Smooth muscle cell (in vitro differentiated cells): ENCODE results near the gene RNF4. TPM values are rescaled to one million over a fixed set of nuclear protein-coding genes. Genes with fewer than 3 reads are reported as not detected.

Experiments used
- DNase-seq: peaks from one replicate; lab custom pipeline; 2025; ENCODE audit not compliant: unreplicated experiment; lab: John Stamatoyannopoulos, UW
- H2AFZ ChIP-seq: fragments of 200-600 bp; sonication (generic); 2 replicates; pipeline ENCODE4 v1.6.0; 2016; ENCODE audit warnings: antibody characterized with exemption, low read depth, mild to moderate bottlenecking
- H3F3A ChIP-seq: fragments of 200-600 bp; sonication (generic); 2 replicates; pipeline ENCODE4 v1.6.0; 2017; ENCODE audit warnings: antibody characterized with exemption, low read depth
- H3K27ac ChIP-seq: fragments of 200-600 bp; sonication (generic); 2 replicates; pipeline ENCODE4 v1.5.1; 2016; ENCODE audit warnings: low read depth, mild to moderate bottlenecking
- H3K27me3 ChIP-seq: fragments of 200-600 bp; sonication (generic); 2 replicates; pipeline ENCODE4 v1.6.1; 2016; ENCODE audit warnings: low read depth, mild to moderate bottlenecking
- H3K36me3 ChIP-seq: fragments of 200-600 bp; sonication (generic); 2 replicates; pipeline ENCODE4 v1.5.1; 2016; ENCODE audit warnings: low read depth
- H3K4me1 ChIP-seq: fragments of 200-600 bp; sonication (generic); 2 replicates; pipeline ENCODE4 v1.5.1; 2016; ENCODE audit warnings: low read depth
- H3K4me2 ChIP-seq: fragments of 200-600 bp; sonication (generic); 2 replicates; pipeline ENCODE4 v1.6.0; 2016; ENCODE audit warnings: mild to moderate bottlenecking
- H3K4me3 ChIP-seq: fragments of 200-600 bp; sonication (generic); 2 replicates; pipeline ENCODE4 v1.5.1; 2016; ENCODE audit warnings: mild to moderate bottlenecking
- H3K79me2 ChIP-seq: fragments of 200-600 bp; sonication (generic); 2 replicates; pipeline ENCODE4 v1.6.0; 2016; ENCODE audit warnings: low read depth, mild to moderate bottlenecking
- H3K9ac ChIP-seq: fragments of 200-600 bp; sonication (generic); 2 replicates; pipeline ENCODE4 v1.6.0; 2016; ENCODE audit warnings: low read depth
- H3K9me3 ChIP-seq: fragments of 200-600 bp; sonication (generic); replicated peaks from 2 replicates; pipeline ENCODE4 v1.5.1; 2016; ENCODE audit warnings: low read depth
- H4K20me1 ChIP-seq: fragments of 200-600 bp; sonication (generic); 2 replicates; pipeline ENCODE4 v1.6.0; 2016; ENCODE audit warnings: low read depth
- WGBS: methylation state at CpG from one replicate; pipeline ENCODE4 v1.1.7; 2016; ENCODE audit warnings: low lambda C conversion rate; 5-methylcytosine and 5-hydroxymethylcytosine counted together
- polyA plus RNA-seq: library from polyadenylated mRNA; unstranded; fragments of >200 nt; fragmentation: Nextera tagmentation; extraction: Ambion mirVana; gene quantifications from 2 replicates; pipeline ENCODE4 v1.2.1, GENCODE V29; 2016
- total RNA-seq: library from RNA; depleted of rRNA; stranded (reverse); fragments of >200 nt; gene quantifications from 2 replicates; pipeline ENCODE4 v1.2.3, GENCODE V29; 2014
- TF ChIP-seq, protein P1 (sequence below): fragments of 200-600 bp; sonication (generic); IDR thresholded peaks from 2 replicates; pipeline ENCODE4 v1.5.1; 2017; ENCODE audit warnings: borderline replicate concordance, mild to moderate bottlenecking, antibody characterized with exemption; ENCODE audit not compliant: insufficient read depth, poor library complexity, severe bottlenecking

The RNF4 gene
- total and polyA plus RNA-seq, 2 experiments from 2014 or later: 47.3 to 47.8 TPM

DNA sequence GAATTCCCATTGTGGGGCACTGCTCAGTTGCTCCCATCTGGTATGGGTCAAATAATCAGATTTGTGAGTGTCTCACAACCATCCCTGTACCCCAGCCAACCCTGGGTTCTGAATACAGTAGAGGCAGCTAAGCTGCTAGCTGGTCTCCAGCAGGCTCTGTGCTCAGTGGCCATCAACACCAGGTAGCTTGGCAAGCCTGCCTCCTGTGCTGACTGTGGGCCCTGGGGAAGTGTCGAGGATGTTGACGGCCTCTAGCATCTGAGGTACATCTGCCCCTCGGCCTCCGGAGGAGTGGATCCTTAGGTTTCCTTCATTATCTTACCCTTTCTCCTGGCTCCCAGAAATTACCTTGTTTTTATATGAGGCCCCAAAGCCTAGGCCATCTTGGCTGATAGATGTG is 13.3 kb downstream of the RNF4 start:
- Histone ChIP-seq H2AFZ (no peak overlapping the region), H3F3A (no peaks in the 10 kb centered on the region), H3K4me2 (peak overlapping the region; percentile 44), H3K36me3 (no peaks in the 10 kb centered on the region), H3K27me3 (no peaks in the 10 kb centered on the region), H3K27ac (no peak overlapping the region), H3K4me1 (peaks cover 25% of the 10 kb centered on the region), H3K9ac (peak overlapping the region; percentile 22), H4K20me1 (peaks cover 100% of the 10 kb centered on the region), H3K4me3 (no peak overlapping the region), H3K9me3 (no peaks in the 10 kb centered on the region), H3K79me2 (peaks cover 100% of the 10 kb centered on the region)
- no peak for DNase-seq
- 94% methylated on average over 4 of the region's 4 CpGs for WGBS
- TF ChIP-seq, protein P1, sequence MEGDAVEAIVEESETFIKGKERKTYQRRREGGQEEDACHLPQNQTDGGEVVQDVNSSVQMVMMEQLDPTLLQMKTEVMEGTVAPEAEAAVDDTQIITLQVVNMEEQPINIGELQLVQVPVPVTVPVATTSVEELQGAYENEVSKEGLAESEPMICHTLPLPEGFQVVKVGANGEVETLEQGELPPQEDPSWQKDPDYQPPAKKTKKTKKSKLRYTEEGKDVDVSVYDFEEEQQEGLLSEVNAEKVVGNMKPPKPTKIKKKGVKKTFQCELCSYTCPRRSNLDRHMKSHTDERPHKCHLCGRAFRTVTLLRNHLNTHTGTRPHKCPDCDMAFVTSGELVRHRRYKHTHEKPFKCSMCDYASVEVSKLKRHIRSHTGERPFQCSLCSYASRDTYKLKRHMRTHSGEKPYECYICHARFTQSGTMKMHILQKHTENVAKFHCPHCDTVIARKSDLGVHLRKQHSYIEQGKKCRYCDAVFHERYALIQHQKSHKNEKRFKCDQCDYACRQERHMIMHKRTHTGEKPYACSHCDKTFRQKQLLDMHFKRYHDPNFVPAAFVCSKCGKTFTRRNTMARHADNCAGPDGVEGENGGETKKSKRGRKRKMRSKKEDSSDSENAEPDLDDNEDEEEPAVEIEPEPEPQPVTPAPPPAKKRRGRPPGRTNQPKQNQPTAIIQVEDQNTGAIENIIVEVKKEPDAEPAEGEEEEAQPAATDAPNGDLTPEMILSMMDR: no peak

DNA sequence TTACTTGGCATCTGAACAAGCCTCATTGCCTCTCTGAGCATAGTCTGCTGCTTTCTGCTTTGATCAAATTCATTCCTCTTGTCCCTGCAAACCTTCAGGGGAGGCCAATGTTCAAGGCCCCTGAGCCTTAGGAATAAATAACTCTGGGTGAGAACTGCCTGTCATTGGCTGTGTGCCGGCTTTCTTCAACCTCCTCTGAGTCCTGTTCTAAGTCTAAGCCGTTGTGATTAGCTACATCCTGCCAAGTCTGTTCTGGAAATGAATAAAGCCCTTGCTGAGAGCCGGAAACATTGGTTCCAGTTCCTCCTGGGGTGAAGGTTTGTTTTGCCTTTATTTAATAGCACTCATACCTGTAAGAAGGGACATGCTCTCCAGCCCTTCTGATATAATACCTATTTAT is 13.8 kb downstream of the RNF4 start:
- no peak overlapping the region for H3K9ac ChIP-seq
- H3F3A ChIP-seq: no peaks in the 10 kb centered on the region
- peaks cover 25% of the 10 kb centered on the region for H3K4me1 ChIP-seq
- no peaks in the 10 kb centered on the region for H3K9me3 ChIP-seq
- H3K79me2 ChIP-seq: peaks cover 100% of the 10 kb centered on the region
- DNase-seq: no peak
- no peak overlapping the region for H3K4me3 ChIP-seq
- 42% methylated on average over 3 of the region's 3 CpGs for whole genome bisulfite sequencing
- H2AFZ ChIP-seq: no peak overlapping the region
- no peak overlapping the region for H3K27ac ChIP-seq
- H3K4me2 ChIP-seq: peak overlapping the region; percentile 44
- TF ChIP-seq, protein P1: no peak
- H4K20me1 ChIP-seq: peaks cover 100% of the 10 kb centered on the region
- no peaks in the 10 kb centered on the region for H3K27me3 ChIP-seq
- no peaks in the 10 kb centered on the region for H3K36me3 ChIP-seq

DNA sequence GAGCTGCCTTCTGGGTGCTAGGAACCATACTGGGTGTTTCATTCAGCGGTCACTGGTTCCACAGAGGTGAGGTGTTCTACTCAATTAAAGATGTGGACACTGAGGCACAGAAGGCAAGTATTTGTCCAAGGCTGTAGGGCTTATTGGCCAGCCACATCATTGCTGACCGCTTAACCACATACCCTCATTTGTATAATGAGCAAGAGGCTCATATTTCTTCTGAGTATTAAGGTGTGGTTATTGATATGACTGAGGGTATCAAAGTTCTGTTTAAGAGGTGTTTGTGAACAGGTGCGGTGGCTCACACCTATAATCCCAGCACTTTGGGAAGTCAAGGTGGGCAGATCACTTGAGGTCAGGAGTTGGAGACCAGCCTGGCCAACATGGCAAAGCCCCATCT is 14.3 kb downstream of the RNF4 start:
- H3K36me3 ChIP-seq: no peaks in the 10 kb centered on the region
- TF ChIP-seq, protein P1: no peak
- no peak overlapping the region for H3K4me3 ChIP-seq
- H3K9me3 ChIP-seq: no peaks in the 10 kb centered on the region
- peaks cover 25% of the 10 kb centered on the region for H3K4me1 ChIP-seq
- peaks cover 100% of the 10 kb centered on the region for H4K20me1 ChIP-seq
- no peak overlapping the region for H2AFZ ChIP-seq
- no peak overlapping the region for H3K4me2 ChIP-seq
- H3K27ac ChIP-seq: no peak overlapping the region
- H3K9ac ChIP-seq: no peak overlapping the region
- H3F3A ChIP-seq: no peaks in the 10 kb centered on the region
- DNase-seq: no peak
- H3K27me3 ChIP-seq: no peaks in the 10 kb centered on the region
- H3K79me2 ChIP-seq: peaks cover 100% of the 10 kb centered on the region
- 98% methylated on average over 3 of the region's 3 CpGs for WGBS

DNA sequence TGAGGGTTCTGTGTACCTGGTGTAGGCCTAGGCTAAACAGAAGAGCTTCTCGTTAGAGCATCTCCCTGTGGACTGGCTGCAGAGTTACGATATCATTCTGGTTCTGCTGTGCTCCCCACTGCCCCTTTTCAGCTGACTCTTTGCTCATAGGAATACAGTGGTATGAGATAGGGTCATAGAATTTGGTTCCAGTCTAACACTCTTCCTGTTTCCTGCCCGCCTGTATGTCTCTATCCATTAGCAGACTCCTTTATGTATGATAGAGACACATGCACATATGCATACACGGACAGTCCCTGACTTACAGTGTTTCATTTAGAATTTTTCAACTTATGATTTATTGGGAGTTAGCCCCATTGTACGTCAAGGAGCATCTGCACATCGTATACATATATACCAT is 15.3 kb downstream of the RNF4 start:
- peaks cover 100% of the 10 kb centered on the region for H4K20me1 ChIP-seq
- H3K9ac ChIP-seq: no peak overlapping the region
- WGBS: 91% methylated on average over 6 of the region's 6 CpGs
- H2AFZ ChIP-seq: no peak overlapping the region
- H3K9me3 ChIP-seq: no peaks in the 10 kb centered on the region
- H3K79me2 ChIP-seq: peaks cover 100% of the 10 kb centered on the region
- H3K4me3 ChIP-seq: no peak overlapping the region
- peaks cover 25% of the 10 kb centered on the region for H3K4me1 ChIP-seq
- no peaks in the 10 kb centered on the region for H3K36me3 ChIP-seq
- no peak overlapping the region for H3K4me2 ChIP-seq
- TF ChIP-seq, protein P1: no peak
- H3K27me3 ChIP-seq: no peaks in the 10 kb centered on the region
- H3F3A ChIP-seq: no peaks in the 10 kb centered on the region
- no peak overlapping the region for H3K27ac ChIP-seq
- no peak for DNase-seq
